HCT116 (cell line): ENCODE measurements around the gene XDH. TPM values are rescaled to one million over a fixed set of nuclear protein-coding genes. Genes with fewer than 3 reads are reported as not detected.

Experiments
- ATAC-seq: fragments of 200-7000 bp; cut with Tn5 transposase; 2 replicates; pipeline ENCODE4 v1.9.1; 2020; ENCODE audit warnings: mild to moderate bottlenecking, moderate library complexity
- BruUV-seq: library from RNA; stranded (reverse); fragments of 400-500 nt; replicated peaks from 2 replicates; lab custom pipeline; 2021; lab: Mats Ljungman, UMichigan
- CTCF ChIA-PET: fragments of 300-600 bp; sonication (Branson Sonifier 250); formaldehyde crosslinking; loops from one replicate; lab custom pipeline; 2021; ENCODE audit warnings: antibody characterized with exemption; lab: Charles Lee
- POLR2A ChIA-PET: fragments of 300-600, 350-600 bp; sonication (Branson Sonifier 250); formaldehyde crosslinking; loops from one replicate; lab custom pipeline; 2021; ENCODE audit warnings: antibody characterized with exemption; lab: Charles Lee
- RAD21 ChIA-PET, 2 experiments: fragments of 300-600 bp; sonication (Branson Sonifier 250); formaldehyde crosslinking; loops; one replicate each; lab custom pipeline; 2023; ENCODE audit warnings: low total read pairs in 2 of 2; ENCODE audit not compliant: uncharacterized antibody in 2 of 2, unreplicated experiment in 2 of 2, low non-redundant PET in 1 of 2; lab: Charles Lee
- DNase-seq: peaks from one replicate; pipeline ENCODE4 v3.0.0-alpha.2; 2010; ENCODE audit warnings: low read depth, low spot score
- H2AFZ ChIP-seq: fragments of 200-600 bp; shearing (Covaris generic), sonication (generic); 2 replicates; pipeline ENCODE4 v1.6.1; 2017; ENCODE audit warnings: low read depth, mixed run types, mixed read lengths, antibody characterized with exemption, low read length; ENCODE audit not compliant: poor library complexity, severe bottlenecking
- H3K27ac ChIP-seq: 2 replicates; pipeline ENCODE4 v1.5.1; 2012; ENCODE audit warnings: low read depth, low read length
- H3K27me3 ChIP-seq: fragments of 200-600 bp; sonication (generic); 2 replicates; pipeline ENCODE4 v1.6.1; 2016; ENCODE audit warnings: mixed run types, low read length, mixed read lengths; ENCODE audit not compliant: insufficient read depth
- H3K36me3 ChIP-seq, 2 experiments: fragments of 200-500 bp in 1 of 2; fragments of 200-600 bp in 1 of 2; sonication (Bioruptor generic) in 1 of 2; sonication (generic) in 1 of 2; 2 replicates each; pipeline versions ENCODE4 v1.5.1 to v1.6.1; 2014 to 2016; ENCODE audit warnings: low read length in 2 of 2, inconsistent platforms in 1 of 2, mixed read lengths in 1 of 2, mixed run types in 1 of 2; ENCODE audit not compliant: insufficient read depth in 2 of 2, control insufficient read depth in 1 of 2
- H3K4me1 ChIP-seq, 2 experiments: fragments of 200-600 bp in 1 of 2; sonication (generic) in 1 of 2; 2 replicates each; pipeline versions ENCODE4 v1.5.1 to v1.6.1; 2012 to 2017; ENCODE audit warnings: low read length in 2 of 2, inconsistent platforms in 1 of 2, mild to moderate bottlenecking in 1 of 2, mixed read lengths in 1 of 2, mixed run types in 1 of 2, moderate library complexity in 1 of 2; ENCODE audit not compliant: insufficient read depth in 2 of 2, control insufficient read depth in 1 of 2
- H3K4me2 ChIP-seq: fragments of 200-600 bp; sonication (generic); 2 replicates; pipeline ENCODE4 v1.6.1; 2017; ENCODE audit warnings: mixed run types, low read length, mixed read lengths
- H3K4me3 ChIP-seq, 2 experiments: fragments of 200-600 bp in 1 of 2; sonication (generic) in 1 of 2; replicated peaks in 1 of 2; 2 replicates each; pipeline ENCODE4 v1.5.1; 2011 to 2016; ENCODE audit warnings: low read length in 2 of 2, control low read depth in 1 of 2, low read depth in 1 of 2, mild to moderate bottlenecking in 1 of 2, mixed read lengths in 1 of 2, mixed run types in 1 of 2
- H3K79me2 ChIP-seq: fragments of 200-600 bp; sonication (generic); 2 replicates; pipeline ENCODE4 v1.6.1; 2017; ENCODE audit warnings: mild to moderate bottlenecking, mixed run types, low read length, moderate library complexity, mixed read lengths; ENCODE audit not compliant: insufficient read depth
- H3K9ac ChIP-seq: fragments of 200-600 bp; sonication (generic); 2 replicates; pipeline ENCODE4 v1.6.1; 2016; ENCODE audit warnings: low read length, mixed read lengths
- H3K9me2 ChIP-seq: fragments of 200-600 bp; sonication (generic), shearing (Covaris generic); 2 replicates; pipeline ENCODE4 v1.6.1; 2017; ENCODE audit warnings: mixed run types, mild to moderate bottlenecking, moderate library complexity; ENCODE audit not compliant: insufficient read depth
- H3K9me3 ChIP-seq, 2 experiments: fragments of 200-500 bp in 1 of 2; fragments of 200-600 bp in 1 of 2; sonication (Bioruptor generic) in 1 of 2; sonication (generic) in 1 of 2; 2 replicates each; pipeline ENCODE4 v1.6.1; 2014 to 2017; ENCODE audit warnings: low read length in 2 of 2, mixed read lengths in 2 of 2, inconsistent platforms in 1 of 2, low read depth in 1 of 2, mild to moderate bottlenecking in 1 of 2, mixed run types in 1 of 2, moderate library complexity in 1 of 2; ENCODE audit not compliant: control insufficient read depth in 1 of 2, insufficient read depth in 1 of 2
- H4K20me1 ChIP-seq: fragments of 200-600 bp; sonication (generic), shearing (Covaris generic); 2 replicates; pipeline ENCODE4 v1.6.1; 2017; ENCODE audit warnings: mixed run types, mild to moderate bottlenecking, moderate library complexity; ENCODE audit not compliant: insufficient read depth
- ATF3 ChIP-seq: IDR thresholded peaks from 2 replicates; pipeline ENCODE4 v1.6.1; 2012
- CEBPB ChIP-seq: IDR thresholded peaks from 2 replicates; pipeline ENCODE4 v1.6.1; 2012; ENCODE audit warnings: low read depth
- CTCF ChIP-seq, 3 experiments: fragments of 200-600 bp in 1 of 3; sonication (generic) in 1 of 3; IDR thresholded peaks in 2 of 3; conservative IDR thresholded peaks in 1 of 3; 2 replicates each; pipeline ENCODE4 v1.5.1; 2012 to 2017; ENCODE audit warnings: low read depth in 2 of 3, low read length in 2 of 3, antibody characterized with exemption in 1 of 3, borderline replicate concordance in 1 of 3, control low read depth in 1 of 3, mild to moderate bottlenecking in 1 of 3, mixed read lengths in 1 of 3, mixed run types in 1 of 3, moderate library complexity in 1 of 3; ENCODE audit not compliant: insufficient read depth in 1 of 3
- EGR1 ChIP-seq: IDR thresholded peaks from 2 replicates; pipeline ENCODE4 v1.6.1; 2012; ENCODE audit warnings: low read depth
- ELF1 ChIP-seq: IDR thresholded peaks from 2 replicates; pipeline ENCODE4 v1.6.1; 2012; ENCODE audit warnings: low read depth, borderline replicate concordance
- FOSL1 ChIP-seq: IDR thresholded peaks from 2 replicates; pipeline ENCODE4 v1.6.1; 2012; ENCODE audit warnings: low read depth
- JUND ChIP-seq: IDR thresholded peaks from 2 replicates; pipeline ENCODE4 v1.6.1; 2012
- RAD21 ChIP-seq: IDR thresholded peaks from 2 replicates; pipeline ENCODE4 v1.6.1; 2012; ENCODE audit warnings: low read depth, mild to moderate bottlenecking
- REST ChIP-seq: IDR thresholded peaks from 2 replicates; pipeline ENCODE4 v1.6.1; 2012; ENCODE audit warnings: low read depth
- YY1 ChIP-seq: IDR thresholded peaks from 2 replicates; pipeline ENCODE4 v1.6.1; 2011; ENCODE audit warnings: low read length, low read depth, moderate library complexity, mild to moderate bottlenecking; ENCODE audit not compliant: insufficient replicate concordance; ENCODE audit errors: extremely low read depth
- ZNF274 ChIP-seq: fragments of 200-500 bp; sonication (Bioruptor generic); IDR thresholded peaks from 2 replicates; pipeline ENCODE4 v1.6.1; 2014; ENCODE audit warnings: mild to moderate bottlenecking, low read depth, low read length, inconsistent platforms
- intact Hi-C: fragments of 100-400 bp; cut with micrococcal nuclease; formaldehyde crosslinking; loops from 2 replicates; pipeline ENCODE4 v1.10.0; 2022
- total RNA-seq: library from RNA; stranded (reverse); gene quantifications from one replicate; pipeline ENCODE4 v1.2.1, GENCODE V29; 2021; ENCODE audit not compliant: unreplicated experiment

XDH gene
- total RNA-seq, 1 experiment from 2014 or later: 0.15 TPM

- Histone ChIP-seq H3K4me2 (no peak overlapping the region), H3K27ac (no peak overlapping the region), H3K4me1 (no peaks in the 10 kb centered on the region; a peak in 1 of 4 replicates), H3K9me2 (no peaks in the 10 kb centered on the region), H3K9ac (no peak overlapping the region), H3K9me3 (no peaks in the 10 kb centered on the region), H3K4me3 (no peak overlapping the region), H4K20me1 (no peaks in the 10 kb centered on the region), H3K36me3 (no peaks in the 10 kb centered on the region)
- RAD21 ChIA-PET: no interaction called here
- POLR2A ChIA-PET: no interaction called here
- TF ChIP-seq CEBPB: no peak
- TF ChIP-seq FOSL1: 0 out of 2 replicates have a peak, but pooled peaks have one; percentile 28
- TF ChIP-seq, all 23 proteins: peak for 1
- CTCF ChIA-PET: no interaction called here
- intact Hi-C loops: no loop called here
- no TSS peak for BruUV-seq
- DNase-seq (no peak), ATAC-seq (no peak)
- peaks cover 13% of the 10 kb centered on the region; the same call in 1 of the 2 replicates for H3K27me3 ChIP-seq
- no peaks in the 10 kb centered on the region for H3K79me2 ChIP-seq
- H2AFZ ChIP-seq: no peak overlapping the region
Observed at GRCh38 chr2:31297751-31298150, 116.8 kb downstream of the XDH start.

GRCh38 chr2:31296641-31297287, 117.8 kb downstream of the XDH start:
- DNase-seq (no peak), ATAC-seq (no peak)
- intact Hi-C loops: no loop called here
- H4K20me1 ChIP-seq: no peaks in the 10 kb centered on the region
- H3K4me1 ChIP-seq: no peaks in the 10 kb centered on the region; a peak in 1 of 4 replicates
- no peak overlapping the region for H3K4me2 ChIP-seq
- ChIA-PET RAD21 (no interaction called here), POLR2A (no interaction called here), CTCF (no interaction called here)
- H3K9ac ChIP-seq: no peak overlapping the region
- H3K27me3 ChIP-seq: peaks cover 13% of the 10 kb centered on the region; the same call in 1 of the 2 replicates
- H2AFZ ChIP-seq: no peak overlapping the region
- H3K4me3 ChIP-seq: no peak overlapping the region
- H3K79me2 ChIP-seq: no peaks in the 10 kb centered on the region
- no peaks in the 10 kb centered on the region for H3K36me3 ChIP-seq
- no TSS peak for BruUV-seq
- no peaks in the 10 kb centered on the region for H3K9me2 ChIP-seq
- no peaks in the 10 kb centered on the region for H3K9me3 ChIP-seq
- no peak overlapping the region for H3K27ac ChIP-seq
- TF ChIP-seq ATF3 (no peak), YY1 (no peak), ZNF274 (no peak), REST (no peak), RAD21 (no peak), EGR1 (no peak), JUND (no peak), CTCF (IDR thresholded peaks at IDR 0.05 in 2 of 3, conservative IDR thresholded peaks at IDR 0.05 in 1 of 3; ENCODE audit: borderline replicate concordance in 1 of 3, insufficient read depth in 1 of 3, low read depth in 2 of 3, low read length in 2 of 3) (no peak), ELF1 (no peak)
